Heart left ventricle (tissue), 13 donors: Measurements from ENCODE around the gene SSBP3.

Experiments
- CTCF ChIP-seq, 12 donors: fragments of 200-600 bp; sonication (generic) in 4 of 12; IDR thresholded peaks; one replicate each; pipeline versions ENCODE4 v1.5.0 to v1.8.0; 2018 to 2022; ENCODE audit warnings: antibody characterized with exemption in 12 of 12, mild to moderate bottlenecking in 5 of 12
- POLR2A ChIP-seq, 2 donors: fragments of 450-650 bp; IDR thresholded peaks; one replicate each; pipeline ENCODE4 v1.6.1; 2017; ENCODE audit warnings: antibody characterized with exemption in 2 of 2, mild to moderate bottlenecking in 2 of 2, moderate library complexity in 2 of 2
- donor health status: ischemic (EF 13 %, LVEDD 7.1; RV severe dilation, severe dysfunction).
- donor health status: DM: no; HTN: yes; CAD: no.
- donor health status: DM: no; HTN: no; CAD: no.
- donor health status: ischemic (EF 25% LVEDD 6.9; RV normal size, moderate dysfunction).
- donor health status: ischemic (EF 25% LVEDD 5.7; RV mildly dilated, moderate dysfunction).
- donor health status: ischemic (EF 35%, LVEDD 5.7; RV mildly dilated, moderate dysfunction).
- donor health status: nonischemic (EF 11% LVEDD 7.7; RV severe dilation, severe dysfunction).
- donor health status: DM: yes; HTN: yes; CAD: no.
- donor health status: PGD.
- donor health status: ischemic (EF 29% LVEDD 5.4; RV normal size, mild dysfunction).
- donor health status: nonischemic (EF 23%, LVEDD 6.1; RV moderate dilation, normal function).

GRCh38 chr1:54345116-54345515, 61.1 kb downstream of the SSBP3 start:
- no peak for TF ChIP-seq POLR2A (IDR thresholded peaks at IDR 0.05)
- TF ChIP-seq CTCF (IDR thresholded peaks at IDR 0.05): no peak
